A673 (cell line): ENCODE measurements around the gene XIRP1.

Source experiments
- EZH2 ChIP-seq: fragments of 200-600 bp; sonication (generic); IDR thresholded peaks from 2 replicates; pipeline ENCODE4 v1.6.1; 2017; ENCODE audit warnings: borderline replicate concordance, low read depth, mild to moderate bottlenecking, mixed read lengths, antibody characterized with exemption, low read length; ENCODE audit not compliant: poor library complexity, severe bottlenecking
- TF ChIP-seq, protein P1 (sequence below): fragments of 300-800, 200-600 bp; sonication (generic); conservative IDR thresholded peaks from 2 replicates; pipeline ENCODE4 v1.5.1; 2017; ENCODE audit warnings: low read depth, mild to moderate bottlenecking, antibody characterized with exemption, low read length, moderate library complexity, mixed read lengths

DNA sequence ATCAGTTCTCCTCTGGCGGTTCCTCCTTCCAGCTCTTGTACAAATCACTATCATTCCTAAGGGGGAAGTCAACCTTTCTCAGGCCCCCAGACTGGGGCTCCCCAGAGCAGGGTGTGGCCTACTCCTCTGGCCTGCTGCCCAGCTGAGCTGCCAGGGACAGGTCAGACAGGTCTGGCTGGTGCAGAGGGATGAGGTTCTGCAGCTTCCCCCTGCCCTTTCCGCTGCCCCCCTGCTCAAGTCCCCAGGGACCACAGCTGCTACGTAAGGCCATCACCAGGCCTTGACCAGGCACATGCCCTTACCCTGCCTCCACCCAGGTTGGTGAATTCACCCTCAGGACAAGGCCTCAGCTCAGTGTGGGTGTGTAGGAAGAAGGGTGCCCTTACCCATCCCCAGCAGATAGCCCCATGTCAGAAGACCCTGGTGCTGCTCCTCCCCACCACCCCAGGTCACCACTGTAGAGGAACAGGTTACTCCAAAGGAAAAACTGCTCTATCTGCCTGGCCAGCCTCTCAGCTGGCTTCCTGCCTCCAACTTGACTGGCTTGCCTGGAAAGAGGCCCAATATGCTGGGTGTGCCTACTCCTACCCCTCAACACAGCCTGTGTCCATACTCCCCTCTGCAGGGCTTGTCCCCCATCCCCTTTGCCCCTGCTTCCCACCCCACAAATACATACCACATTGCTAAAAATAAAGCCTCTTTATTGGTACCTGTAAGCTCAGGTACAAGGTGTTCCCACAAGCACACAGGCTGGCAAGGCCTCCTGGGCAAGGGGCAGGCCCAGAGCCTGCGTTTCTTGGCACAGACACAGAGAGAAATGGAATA is 51.0 kb downstream of the XIRP1 start:
- TF ChIP-seq, protein P1, sequence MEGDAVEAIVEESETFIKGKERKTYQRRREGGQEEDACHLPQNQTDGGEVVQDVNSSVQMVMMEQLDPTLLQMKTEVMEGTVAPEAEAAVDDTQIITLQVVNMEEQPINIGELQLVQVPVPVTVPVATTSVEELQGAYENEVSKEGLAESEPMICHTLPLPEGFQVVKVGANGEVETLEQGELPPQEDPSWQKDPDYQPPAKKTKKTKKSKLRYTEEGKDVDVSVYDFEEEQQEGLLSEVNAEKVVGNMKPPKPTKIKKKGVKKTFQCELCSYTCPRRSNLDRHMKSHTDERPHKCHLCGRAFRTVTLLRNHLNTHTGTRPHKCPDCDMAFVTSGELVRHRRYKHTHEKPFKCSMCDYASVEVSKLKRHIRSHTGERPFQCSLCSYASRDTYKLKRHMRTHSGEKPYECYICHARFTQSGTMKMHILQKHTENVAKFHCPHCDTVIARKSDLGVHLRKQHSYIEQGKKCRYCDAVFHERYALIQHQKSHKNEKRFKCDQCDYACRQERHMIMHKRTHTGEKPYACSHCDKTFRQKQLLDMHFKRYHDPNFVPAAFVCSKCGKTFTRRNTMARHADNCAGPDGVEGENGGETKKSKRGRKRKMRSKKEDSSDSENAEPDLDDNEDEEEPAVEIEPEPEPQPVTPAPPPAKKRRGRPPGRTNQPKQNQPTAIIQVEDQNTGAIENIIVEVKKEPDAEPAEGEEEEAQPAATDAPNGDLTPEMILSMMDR = no peak
- no peak for TF ChIP-seq EZH2
